GM19397 (cell line): ENCODE measurements around the gene LRIG1.

Experiments used
- ATAC-seq: cut with Tn5 transposase; IDR thresholded peaks from one replicate; pipeline ENCODE4 v1.9.1; 2021; ENCODE audit warnings: mild to moderate bottlenecking, moderate library complexity; ENCODE audit not compliant: unreplicated experiment

The LRIG1 gene

GRCh38 chr3:66500576-66501482, at the start of gene LRIG1:
TSS of gene LRIG1 (minus strand) at chr3:66501022. CDS start at chr3:66500407, 615 bp downstream.
- peak; percentile 96 for ATAC-seq

- no peak for ATAC-seq
These were observed 44.0 kb upstream of the LRIG1 start for GRCh38 chr3:66544619-66545429.

GRCh38 chr3:66542153-66542552, 41.3 kb upstream of the LRIG1 start:
- ATAC-seq, result no peak

GRCh38 chr3:66539466-66539989, 38.7 kb upstream of the LRIG1 start:
- no peak for ATAC-seq

- no peak for ATAC-seq
These were observed 37.6 kb upstream of the LRIG1 start for GRCh38 chr3:66538390-66538789.

- ATAC-seq, result no peak
These were observed 36.9 kb upstream of the LRIG1 start for GRCh38 chr3:66537735-66538134.

- ATAC-seq, result no peak
These were observed 36.0 kb upstream of the LRIG1 start for GRCh38 chr3:66536791-66537190.

- no peak for ATAC-seq
These were observed 33.6 kb upstream of the LRIG1 start for GRCh38 chr3:66534304-66534845.

GRCh38 chr3:66532613-66533012, 31.8 kb upstream of the LRIG1 start:
- ATAC-seq, result no peak

- no peak for ATAC-seq
These were observed 31.4 kb upstream of the LRIG1 start for GRCh38 chr3:66532160-66532587.

GRCh38 chr3:66531256-66531655, 30.4 kb upstream of the LRIG1 start:
- ATAC-seq, result no peak

GRCh38 chr3:66527246-66527645, 26.4 kb upstream of the LRIG1 start:
- ATAC-seq, result no peak

GRCh38 chr3:66525771-66526170, 24.9 kb upstream of the LRIG1 start:
- no peak for ATAC-seq

GRCh38 chr3:66520724-66521123, 19.9 kb upstream of the LRIG1 start:
- no peak for ATAC-seq

GRCh38 chr3:66518644-66519043, 17.8 kb upstream of the LRIG1 start:
- no peak for ATAC-seq

- ATAC-seq, result no peak
These were observed 17.3 kb upstream of the LRIG1 start for GRCh38 chr3:66518126-66518525.

- no peak for ATAC-seq
These were observed 16.4 kb upstream of the LRIG1 start for GRCh38 chr3:66517241-66517640.

GRCh38 chr3:66508461-66508860, 7.6 kb upstream of the LRIG1 start:
- no peak for ATAC-seq

GRCh38 chr3:66507423-66508260, 6.8 kb upstream of the LRIG1 start:
- no peak for ATAC-seq

- ATAC-seq, result no peak
These were observed 5.3 kb upstream of the LRIG1 start for GRCh38 chr3:66506154-66506553.
